Lower leg skin (tissue), 3 donors: ENCODE results near the gene EML6.

Source experiments
- POLR2A ChIP-seq, 2 donors: fragments of 450-650 bp; IDR thresholded peaks; one replicate each; pipeline ENCODE4 v1.6.1; 2016 to 2017; ENCODE audit warnings: antibody characterized with exemption in 2 of 2, mild to moderate bottlenecking in 1 of 2, moderate library complexity in 1 of 2
- TF ChIP-seq, protein P1 (sequence below), 3 donors: fragments of 450-650 bp; IDR thresholded peaks; one replicate each; pipeline ENCODE4 v1.5.1; 2016; ENCODE audit warnings: antibody characterized with exemption in 3 of 3, mild to moderate bottlenecking in 3 of 3, moderate library complexity in 2 of 3

DNA sequence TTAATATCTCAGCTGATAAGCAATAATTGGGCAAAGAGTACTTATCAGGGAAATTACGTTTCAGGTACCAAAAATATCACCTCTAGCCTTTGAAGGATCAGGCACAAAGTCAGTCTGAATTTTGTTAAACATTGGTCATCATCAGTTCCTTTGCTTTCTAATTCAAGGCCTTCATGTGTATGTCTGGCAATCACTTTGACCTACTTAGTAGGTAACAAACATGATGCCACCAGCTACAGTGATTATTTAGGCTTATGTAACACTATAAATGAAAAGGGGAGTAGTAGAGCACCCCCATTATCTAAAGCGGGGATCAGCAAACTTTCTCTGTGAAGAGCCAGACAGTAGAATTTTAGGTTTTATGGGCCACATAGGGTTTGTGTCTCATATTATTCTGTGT is 251.7 kb downstream of the EML6 start:
- TF ChIP-seq, protein P1, sequence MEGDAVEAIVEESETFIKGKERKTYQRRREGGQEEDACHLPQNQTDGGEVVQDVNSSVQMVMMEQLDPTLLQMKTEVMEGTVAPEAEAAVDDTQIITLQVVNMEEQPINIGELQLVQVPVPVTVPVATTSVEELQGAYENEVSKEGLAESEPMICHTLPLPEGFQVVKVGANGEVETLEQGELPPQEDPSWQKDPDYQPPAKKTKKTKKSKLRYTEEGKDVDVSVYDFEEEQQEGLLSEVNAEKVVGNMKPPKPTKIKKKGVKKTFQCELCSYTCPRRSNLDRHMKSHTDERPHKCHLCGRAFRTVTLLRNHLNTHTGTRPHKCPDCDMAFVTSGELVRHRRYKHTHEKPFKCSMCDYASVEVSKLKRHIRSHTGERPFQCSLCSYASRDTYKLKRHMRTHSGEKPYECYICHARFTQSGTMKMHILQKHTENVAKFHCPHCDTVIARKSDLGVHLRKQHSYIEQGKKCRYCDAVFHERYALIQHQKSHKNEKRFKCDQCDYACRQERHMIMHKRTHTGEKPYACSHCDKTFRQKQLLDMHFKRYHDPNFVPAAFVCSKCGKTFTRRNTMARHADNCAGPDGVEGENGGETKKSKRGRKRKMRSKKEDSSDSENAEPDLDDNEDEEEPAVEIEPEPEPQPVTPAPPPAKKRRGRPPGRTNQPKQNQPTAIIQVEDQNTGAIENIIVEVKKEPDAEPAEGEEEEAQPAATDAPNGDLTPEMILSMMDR (IDR thresholded peaks at IDR 0.05) = no peak
- no peak for TF ChIP-seq POLR2A (IDR thresholded peaks at IDR 0.05)
